HG03575 (cell line): Measurements from ENCODE around the gene KIF9.
"Not testable (repeated sequence)": the region's sequence is repeated elsewhere in the genome, so short reads cannot be mapped to it uniquely, and the experiment has no call there.

ENCODE experiments used
- ATAC-seq: cut with Tn5 transposase; IDR thresholded peaks from one replicate; pipeline ENCODE4 v1.9.1; 2021; ENCODE audit not compliant: unreplicated experiment, insufficient number of reproducible peaks, low FRiP score; ENCODE audit errors: extremely low read depth

KIF9 gene

DNA sequence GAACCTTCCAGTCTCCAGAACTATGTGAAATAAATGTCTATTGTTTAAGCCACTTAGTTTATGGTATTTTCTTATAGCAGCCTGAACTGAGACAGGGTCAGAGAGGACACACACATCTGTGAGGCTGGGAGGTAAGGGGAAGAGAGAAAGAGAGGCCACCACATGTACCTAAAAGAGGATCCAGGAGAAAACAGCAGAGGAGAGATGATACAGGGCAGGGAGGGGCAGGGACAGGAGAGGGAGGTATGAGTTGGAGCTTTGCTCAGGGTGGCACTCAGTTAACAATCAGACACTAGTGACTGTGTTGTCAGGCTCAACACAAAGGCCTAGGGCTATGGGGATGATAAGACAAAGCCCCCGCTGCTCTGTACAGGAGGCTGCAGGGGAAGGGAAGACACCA lies 17.6 kb downstream of the KIF9 start:
- ATAC-seq: no peak

DNA sequence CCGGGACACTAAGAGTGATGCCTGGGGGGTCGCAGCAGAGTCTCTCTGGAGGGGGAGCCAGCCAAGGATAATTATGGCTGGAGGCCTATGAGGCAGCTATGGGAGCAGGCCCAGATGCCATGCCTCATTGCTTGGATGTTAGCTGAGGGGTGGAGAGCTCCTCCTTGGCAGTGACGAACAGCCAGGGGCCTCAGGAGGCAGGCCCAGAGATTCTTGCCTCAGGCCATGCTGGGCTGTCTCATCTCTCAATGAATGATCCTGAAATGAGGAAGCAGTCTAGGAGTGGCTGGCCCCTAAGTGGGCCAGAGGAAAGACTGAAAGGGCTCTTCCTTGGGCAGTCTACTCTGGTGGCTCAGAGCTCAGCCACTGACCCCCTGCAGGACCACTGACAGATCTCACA lies 21.3 kb downstream of the KIF9 start:
- ATAC-seq: no peak

DNA sequence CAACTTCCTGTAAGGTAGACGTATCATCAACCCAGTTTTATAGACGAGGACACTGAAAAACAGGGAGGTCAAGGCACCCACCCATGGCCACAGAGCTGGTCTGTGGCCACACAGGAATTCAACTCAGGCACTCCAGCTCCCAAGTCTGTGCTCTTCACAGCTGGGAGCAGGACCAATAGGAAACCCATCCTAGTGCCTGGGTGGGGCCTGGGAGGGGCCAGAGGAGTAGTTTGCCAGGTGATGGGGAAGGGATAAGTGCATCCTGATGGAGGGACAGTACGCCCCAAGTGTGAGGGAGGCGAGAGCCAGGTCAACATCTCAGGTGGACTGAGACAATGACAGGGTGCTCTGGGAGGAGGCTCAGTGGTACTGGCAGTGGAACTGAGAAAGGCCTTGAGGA lies 22.0 kb downstream of the KIF9 start:
- ATAC-seq: no peak

DNA sequence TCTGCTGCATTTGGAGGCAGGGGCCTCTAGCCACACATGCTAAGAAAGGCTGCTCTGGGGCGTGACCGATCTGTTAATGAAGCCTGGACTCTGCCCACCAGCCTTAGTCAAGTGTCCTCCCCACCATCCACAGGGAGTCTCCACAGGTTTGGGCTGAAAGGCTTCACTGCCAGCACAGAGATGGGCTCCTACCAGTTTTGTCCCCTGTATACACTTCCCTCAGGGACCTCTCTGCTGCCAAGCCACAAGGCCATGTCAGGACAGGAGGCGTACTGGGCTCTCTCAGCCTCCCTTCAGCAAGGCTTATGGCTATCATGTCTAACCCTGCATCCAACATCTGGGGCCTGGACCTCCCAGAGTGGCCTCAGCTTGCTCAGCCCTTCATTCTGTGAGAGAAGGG lies 23.5 kb downstream of the KIF9 start:
- no peak for ATAC-seq

DNA sequence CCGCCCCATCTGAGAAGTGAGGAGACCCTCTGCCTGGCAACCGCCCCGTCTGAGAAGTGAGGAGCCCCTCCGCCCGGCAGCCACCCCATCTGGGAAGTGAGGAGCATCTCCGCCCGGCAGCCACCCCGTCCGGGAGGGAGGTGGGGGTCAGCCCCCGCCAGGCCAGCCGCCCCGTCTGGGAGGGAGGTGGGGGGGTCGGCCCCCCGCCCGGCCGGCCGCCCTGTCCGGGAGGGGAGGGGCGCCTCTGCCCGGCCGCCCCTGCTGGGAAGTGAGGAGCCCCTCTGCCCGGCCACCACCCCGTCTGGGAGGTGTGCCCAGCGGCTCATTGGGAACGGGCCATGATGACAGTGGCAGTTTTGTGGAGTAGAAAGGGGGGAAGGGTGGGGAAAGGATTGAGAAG lies 26.3 kb downstream of the KIF9 start:
- ATAC-seq: not testable (repeated sequence)

DNA sequence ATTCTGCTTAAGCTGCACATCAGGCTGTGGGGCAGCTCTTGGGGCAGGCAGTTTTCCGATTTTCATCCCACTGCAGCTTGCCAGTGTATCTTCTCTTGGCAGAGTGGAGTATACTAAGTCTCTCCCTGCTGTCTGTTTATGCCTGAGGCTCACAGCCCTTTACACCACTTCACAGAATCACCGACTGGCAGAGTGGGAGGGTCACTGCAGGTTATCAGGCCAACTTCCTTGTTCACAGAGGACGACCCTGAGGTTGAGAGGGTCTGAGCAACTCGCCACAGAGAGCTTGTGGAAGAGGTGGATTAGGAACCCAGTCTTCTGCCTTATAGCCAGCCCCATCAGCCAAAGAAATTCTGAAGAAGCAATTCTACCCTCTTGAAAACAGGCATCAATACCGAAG lies 30.9 kb downstream of the KIF9 start:
- ATAC-seq: no peak

DNA sequence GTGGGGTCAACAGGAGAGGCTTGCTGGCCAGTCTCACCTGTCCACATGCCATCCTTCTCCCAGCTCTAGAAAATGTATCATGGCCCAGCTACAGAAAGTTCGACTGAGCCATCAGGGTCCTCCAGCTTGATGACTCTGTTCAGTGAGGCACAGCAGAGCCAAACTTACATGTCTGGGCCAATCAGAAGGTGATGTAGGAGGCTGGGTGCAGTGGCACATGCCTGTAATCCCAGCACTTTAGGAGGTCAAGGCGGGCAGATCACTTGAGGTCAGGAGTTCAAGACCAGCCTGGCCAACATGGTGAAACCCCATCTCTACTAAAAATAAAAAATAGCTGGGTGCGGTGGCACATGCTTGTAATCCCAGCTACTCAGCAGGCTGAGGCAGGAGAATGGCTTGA lies 31.5 kb downstream of the KIF9 start:
- ATAC-seq: not testable (repeated sequence)

GRCh38 chr3:47250309-47251060 lies 32.1 kb downstream of the KIF9 start:
- ATAC-seq: no peak

DNA sequence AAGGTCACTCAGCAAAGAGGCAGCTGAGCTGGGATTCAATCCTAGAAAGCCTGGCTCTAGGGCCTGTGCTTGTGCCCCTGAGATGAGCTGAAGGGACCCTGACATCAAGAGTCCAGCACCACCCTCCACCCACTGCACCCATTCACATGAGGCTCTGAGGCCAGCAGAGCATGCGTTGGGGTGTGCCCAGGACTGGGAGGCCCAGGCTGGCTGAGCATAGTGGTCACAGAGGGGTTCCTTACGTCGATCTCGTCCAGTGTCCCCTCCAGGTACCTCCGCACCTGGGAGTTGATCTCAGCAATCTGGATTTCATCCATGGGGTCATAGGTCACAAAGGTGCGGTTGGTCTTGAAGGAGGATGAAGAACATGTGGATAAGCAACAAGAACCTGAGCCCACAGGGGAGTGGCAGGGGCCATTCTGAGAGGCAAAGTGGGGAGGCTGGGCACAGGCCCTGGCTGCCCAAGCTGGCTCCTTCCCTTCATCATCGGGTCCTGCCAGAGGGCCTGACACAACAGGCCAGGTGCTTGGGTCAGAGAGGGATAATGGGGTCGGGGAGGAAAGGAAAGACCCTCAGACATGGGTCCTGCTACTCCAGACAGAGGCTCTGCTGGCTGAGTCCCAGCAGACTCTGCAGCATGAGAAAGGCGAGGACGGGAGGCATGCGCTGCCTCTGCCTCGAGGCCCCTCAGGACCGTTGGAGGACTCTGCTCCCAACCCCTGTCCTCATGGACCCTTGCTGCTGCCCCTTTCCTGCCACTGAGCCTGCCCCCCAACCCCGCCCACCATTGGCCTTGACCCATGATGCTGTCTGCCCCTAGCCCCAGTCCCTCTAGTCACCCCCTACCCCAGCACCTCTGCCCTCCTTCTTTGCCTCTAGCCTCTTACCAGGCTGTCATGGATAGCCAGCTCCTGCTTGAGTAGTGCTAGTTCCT lies 35.2 kb downstream of the KIF9 start:
- ATAC-seq: no peak

DNA sequence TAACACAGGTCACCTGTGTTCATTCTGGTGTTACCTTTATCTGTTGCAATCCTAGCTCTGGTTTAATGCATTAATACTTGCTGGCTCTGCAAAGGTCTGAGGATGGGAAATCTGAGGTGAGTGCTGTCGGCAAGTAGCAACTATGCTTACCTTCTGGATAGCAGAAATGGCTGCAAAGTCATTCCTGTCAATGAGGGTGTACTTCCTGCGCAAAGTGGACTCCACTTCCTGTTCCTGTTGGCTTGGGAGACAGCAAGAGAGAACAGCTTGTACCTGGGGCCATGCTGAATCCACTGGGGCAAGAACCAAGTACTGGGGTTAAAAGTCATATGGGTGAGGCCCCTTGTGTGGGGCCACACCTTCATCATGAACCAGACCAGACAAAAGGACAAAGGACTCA lies 37.3 kb downstream of the KIF9 start:
- no peak for ATAC-seq

- ATAC-seq: no peak
These were observed 38.0 kb downstream of the KIF9 start for GRCh38 chr3:47244531-47245100.

DNA sequence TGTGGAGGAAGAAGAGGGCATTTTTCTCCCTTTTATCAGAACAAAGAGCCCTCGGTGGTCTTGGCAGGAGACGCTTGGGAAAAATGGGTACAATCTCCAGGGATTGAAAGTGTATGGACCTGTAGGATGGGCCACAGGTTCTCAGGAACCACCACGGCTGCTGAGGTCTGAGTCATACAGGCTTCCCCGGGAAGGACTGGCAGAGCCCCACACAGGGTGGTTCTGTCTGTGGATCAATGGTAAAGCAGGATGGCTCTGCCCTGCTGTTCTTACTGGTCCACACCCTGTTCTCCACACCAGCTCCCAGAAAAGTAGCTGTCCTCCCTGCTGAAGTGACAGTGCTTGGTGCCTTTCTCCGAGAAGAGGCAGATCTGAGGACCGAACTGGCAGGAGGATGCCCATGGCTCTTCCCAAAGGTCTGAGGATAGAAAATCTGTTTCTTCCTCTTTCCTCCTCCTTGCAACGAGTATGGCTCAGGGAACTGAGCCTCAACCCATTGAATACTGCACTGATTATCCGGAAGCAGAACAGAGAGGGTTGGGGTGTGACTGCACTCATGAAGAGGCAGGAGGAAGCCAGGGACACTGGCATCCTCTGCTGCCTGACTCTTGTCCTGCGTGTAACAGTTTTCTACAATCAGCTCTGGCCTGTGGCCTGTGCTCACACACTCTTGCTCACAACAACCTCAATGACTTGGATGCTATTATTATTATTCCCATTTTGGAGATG lies 39.0 kb downstream of the KIF9 start:
- no peak for ATAC-seq

- no peak for ATAC-seq
These were observed 42.7 kb downstream of the KIF9 start for GRCh38 chr3:47239929-47240328.

GRCh38 chr3:47238017-47238416 lies 44.6 kb downstream of the KIF9 start:
- no peak for ATAC-seq

- no peak for ATAC-seq
These were observed 54.5 kb downstream of the KIF9 start for GRCh38 chr3:47228088-47228487.

GRCh38 chr3:47227678-47228077 lies 54.9 kb downstream of the KIF9 start:
- ATAC-seq: no peak

DNA sequence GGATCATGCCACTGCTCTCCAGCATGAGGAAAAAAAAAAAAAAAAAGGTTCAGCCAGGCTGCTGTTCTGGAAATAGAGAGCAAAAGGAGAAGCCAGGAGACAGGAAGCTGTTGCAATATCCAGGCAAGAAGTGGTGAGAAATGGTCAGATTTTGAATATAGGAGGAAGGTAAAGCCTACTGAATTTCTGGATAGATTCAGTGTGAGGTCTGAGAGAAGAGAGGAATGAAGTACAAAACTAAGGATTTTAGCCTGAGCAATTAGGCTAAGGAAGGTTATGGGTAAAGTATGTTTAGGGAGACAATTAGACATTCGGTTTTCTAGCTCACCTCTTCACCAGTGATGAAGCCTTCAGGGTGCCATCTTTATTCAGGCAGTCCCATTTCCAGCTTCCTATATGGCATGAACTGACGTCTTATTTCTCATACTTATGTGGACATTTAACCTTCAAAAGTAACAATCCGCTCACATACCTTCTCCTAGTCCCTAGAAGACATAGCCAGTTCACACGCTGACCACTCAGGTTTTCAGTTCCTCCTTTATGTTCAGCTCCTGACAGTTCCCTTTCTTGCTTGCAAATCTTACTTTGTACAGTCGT lies 57.2 kb downstream of the KIF9 start:
- no peak for ATAC-seq

DNA sequence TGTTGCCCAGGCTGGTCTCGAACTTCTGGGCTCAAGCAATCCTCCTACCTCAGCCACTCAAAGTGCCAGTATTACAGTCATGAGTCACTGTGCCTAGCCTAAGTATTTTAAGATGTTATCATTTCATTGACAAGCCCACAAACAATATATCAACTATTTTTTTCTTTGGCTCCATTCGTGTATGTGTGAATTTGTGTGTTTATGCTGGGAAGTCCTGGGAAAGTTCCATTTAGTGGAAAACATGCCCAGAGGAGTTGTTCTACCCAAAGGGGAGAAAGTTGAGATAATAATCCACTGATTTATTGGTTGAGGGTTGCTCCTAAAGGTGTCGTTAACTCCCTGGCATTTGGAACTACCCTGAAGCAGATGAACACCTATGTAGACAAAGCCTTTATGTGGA lies 58.8 kb downstream of the KIF9 start:
- ATAC-seq: no peak

DNA sequence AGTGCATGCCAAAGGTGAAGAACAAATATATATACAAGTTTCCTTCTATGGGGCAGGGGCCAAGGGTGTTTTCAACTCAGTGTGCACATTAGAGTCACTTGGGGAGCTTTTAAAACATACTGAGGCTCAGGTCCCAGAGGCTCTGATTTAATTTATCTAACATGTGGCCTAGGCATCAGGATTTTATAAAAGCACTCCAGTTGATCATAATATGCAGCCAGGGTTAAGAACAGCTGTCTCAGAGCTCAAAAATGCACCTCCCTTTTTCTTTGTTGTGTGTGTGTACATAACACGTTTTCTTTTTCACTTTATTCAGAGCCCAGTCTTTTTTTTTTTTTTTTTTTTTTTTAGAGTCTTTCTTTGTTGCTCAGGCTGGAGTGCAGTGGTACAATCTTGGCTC lies 60.8 kb downstream of the KIF9 start:
- ATAC-seq: no peak
